GM12892 (cell line): ENCODE measurements around the gene NOSIP.

Source experiments
- POLR2A ChIP-seq: IDR thresholded peaks from 2 replicates; pipeline ENCODE4 v1.6.1; 2011; ENCODE audit warnings: low read depth, low read length, control low read depth
- POLR2AphosphoS5 ChIP-seq: IDR thresholded peaks from 2 replicates; pipeline ENCODE4 v1.6.1; 2011; ENCODE audit warnings: low read depth, low read length, control low read depth
- TAF1 ChIP-seq: IDR thresholded peaks from 2 replicates; pipeline ENCODE4 v1.6.1; 2011; ENCODE audit warnings: low read depth, mild to moderate bottlenecking, control low read depth, low read length, borderline replicate concordance

- TF ChIP-seq TAF1 (no peak), POLR2AphosphoS5 (no peak), POLR2A (no peak)
Measured at GRCh38 chr19:49595819-49596404, 15.6 kb upstream of the NOSIP start.
